ENCODE results near the gene GRM7.

DNA sequence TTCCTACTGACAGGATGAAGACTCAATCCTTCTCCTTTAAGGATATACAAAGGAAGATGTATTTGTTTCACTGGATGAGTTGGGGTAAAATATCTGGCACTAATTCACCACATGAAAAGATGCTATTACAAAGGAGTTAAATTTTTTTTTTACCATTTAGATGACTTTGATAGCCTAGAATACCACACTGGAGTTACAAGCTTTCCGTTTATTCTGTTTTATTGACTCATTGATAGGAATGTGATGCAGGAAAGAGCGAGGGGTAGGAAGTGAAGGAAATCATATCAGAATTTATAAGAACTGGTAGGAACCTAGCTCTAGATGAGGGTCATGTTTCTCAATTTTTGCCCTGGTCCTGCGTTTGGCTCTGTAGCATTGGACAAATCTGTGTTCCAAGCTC is 427.2 kb downstream of the GRM7 start:
- TF ChIP-seq, protein P1, sequence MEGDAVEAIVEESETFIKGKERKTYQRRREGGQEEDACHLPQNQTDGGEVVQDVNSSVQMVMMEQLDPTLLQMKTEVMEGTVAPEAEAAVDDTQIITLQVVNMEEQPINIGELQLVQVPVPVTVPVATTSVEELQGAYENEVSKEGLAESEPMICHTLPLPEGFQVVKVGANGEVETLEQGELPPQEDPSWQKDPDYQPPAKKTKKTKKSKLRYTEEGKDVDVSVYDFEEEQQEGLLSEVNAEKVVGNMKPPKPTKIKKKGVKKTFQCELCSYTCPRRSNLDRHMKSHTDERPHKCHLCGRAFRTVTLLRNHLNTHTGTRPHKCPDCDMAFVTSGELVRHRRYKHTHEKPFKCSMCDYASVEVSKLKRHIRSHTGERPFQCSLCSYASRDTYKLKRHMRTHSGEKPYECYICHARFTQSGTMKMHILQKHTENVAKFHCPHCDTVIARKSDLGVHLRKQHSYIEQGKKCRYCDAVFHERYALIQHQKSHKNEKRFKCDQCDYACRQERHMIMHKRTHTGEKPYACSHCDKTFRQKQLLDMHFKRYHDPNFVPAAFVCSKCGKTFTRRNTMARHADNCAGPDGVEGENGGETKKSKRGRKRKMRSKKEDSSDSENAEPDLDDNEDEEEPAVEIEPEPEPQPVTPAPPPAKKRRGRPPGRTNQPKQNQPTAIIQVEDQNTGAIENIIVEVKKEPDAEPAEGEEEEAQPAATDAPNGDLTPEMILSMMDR (IDR thresholded peaks at IDR 0.05; ENCODE audit: poor library complexity, severe bottlenecking), result no peak
- no peak for TF ChIP-seq POLR2AphosphoS5 (IDR thresholded peaks at IDR 0.05)
- no peak for TF ChIP-seq EZH2 (IDR thresholded peaks at IDR 0.05; ENCODE audit: borderline replicate concordance, insufficient read depth, low read length, poor library complexity, severe bottlenecking)
- TF ChIP-seq TAF1 (IDR thresholded peaks at IDR 0.05; ENCODE audit: low read depth), result no peak
